Esophagus (tissue), 2 donors: Measurements from ENCODE around the gene EHBP1. TPM values are rescaled to one million over a fixed set of nuclear protein-coding genes. Genes with fewer than 3 reads are reported as not detected.

Experiments
- H3K27ac ChIP-seq, 2 donors: one replicate each; pipeline ENCODE4 v1.5.1; 2013; ENCODE audit warnings: low read depth in 2 of 2, mild to moderate bottlenecking in 2 of 2, inconsistent platforms in 1 of 2, low read length in 1 of 2, moderate library complexity in 1 of 2
- H3K27me3 ChIP-seq, 2 donors: one replicate each; pipeline ENCODE4 v1.6.1; 2013; ENCODE audit warnings: low read length in 2 of 2, control low read depth in 1 of 2, mild to moderate bottlenecking in 1 of 2; ENCODE audit not compliant: insufficient read depth in 2 of 2, control insufficient read depth in 1 of 2
- H3K36me3 ChIP-seq, 2 donors: one replicate each; pipeline ENCODE4 v1.6.1; 2013; ENCODE audit warnings: low read length in 1 of 2; ENCODE audit not compliant: control insufficient read depth in 2 of 2, insufficient read depth in 2 of 2
- H3K4me1 ChIP-seq, 2 donors: one replicate each; pipeline ENCODE4 v1.6.1; 2013; ENCODE audit warnings: low read length in 1 of 2; ENCODE audit not compliant: control insufficient read depth in 2 of 2, insufficient read depth in 2 of 2
- H3K4me3 ChIP-seq, 2 donors: one replicate each; pipeline ENCODE4 v1.5.1; 2013; ENCODE audit warnings: low read length in 2 of 2, mild to moderate bottlenecking in 2 of 2, low read depth in 1 of 2, moderate library complexity in 1 of 2
- H3K9me3 ChIP-seq, 2 donors: one replicate each; pipeline ENCODE4 v1.6.1; 2013; ENCODE audit warnings: mild to moderate bottlenecking in 2 of 2, low read depth in 1 of 2, low read length in 1 of 2, moderate library complexity in 1 of 2; ENCODE audit not compliant: control insufficient read depth in 2 of 2, insufficient read depth in 1 of 2
- WGBS, 2 donors: extraction: QIAGEN DNeasy Blood & Tissue Kit; methylation state at CpG; one replicate each; pipeline ENCODE4 v1.1.7; 2013; 5-methylcytosine and 5-hydroxymethylcytosine counted together
- polyA plus RNA-seq, 2 donors: library from polyadenylated mRNA; stranded (reverse); fragments of 200-250 nt; gene quantifications; one replicate each; pipeline ENCODE4 v1.2.3, GENCODE V29; 2013
- donor health status: healthy with polysubstance abuse.
- donor health status: Bipolar disorder and iron deficiency.

The EHBP1 gene
- polyA plus RNA-seq, 2 donors, result 14.1 to 28.9 TPM

DNA sequence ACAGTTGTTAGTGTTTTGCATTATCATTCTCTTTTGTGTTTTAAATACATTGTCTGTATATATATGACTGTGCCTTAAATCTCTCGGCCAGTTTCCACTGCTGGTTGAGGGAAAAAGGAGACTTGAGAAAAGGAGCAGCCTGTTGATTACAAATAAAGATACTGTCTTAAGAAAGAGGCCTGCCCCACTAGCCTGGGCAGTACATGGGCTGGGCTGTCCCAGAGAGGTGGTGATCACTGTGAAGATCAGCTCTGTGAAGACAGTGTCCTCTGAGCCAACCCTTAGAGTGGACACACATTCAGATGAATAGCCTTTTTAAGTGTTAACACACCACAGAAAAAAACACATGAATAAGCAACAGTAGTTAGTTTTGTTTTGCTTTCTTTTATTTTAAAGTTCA is 335.1 kb downstream of the EHBP1 start:
- WGBS, 2 donors, result 98 to 100% methylated on average over 1 of the region's 1 CpG
- Histone ChIP-seq H3K36me3 (no peaks in the 10 kb centered on the region), H3K9me3 (no peaks in the 10 kb centered on the region), H3K27me3 (peaks cover 0 to 3% of the 10 kb centered on the region in 2 donors), H3K4me3 (no peak overlapping the region), H3K27ac (no peak overlapping the region), H3K4me1 (no peaks in the 10 kb centered on the region)

- H3K4me1 ChIP-seq, result no peaks in the 10 kb centered on the region
Measured at GRCh38 chr2:63041592-63041991, 336.1 kb downstream of the EHBP1 start.

GRCh38 chr2:63044362-63045327 is 339.1 kb downstream of the EHBP1 start:
- peaks cover 0 to 15% of the 10 kb centered on the region in 2 donors for H3K27me3 ChIP-seq
- WGBS, 2 donors, result 96 to 97% methylated on average over 36 of the region's 36 CpGs

More at GRCh38 chr2:63041592-63041991, 336.1 kb downstream of the EHBP1 start:
- Histone ChIP-seq H3K27ac (no peak overlapping the region), H3K9me3 (no peaks in the 10 kb centered on the region), H3K27me3 (peaks cover 0 to 5% of the 10 kb centered on the region in 2 donors), H3K36me3 (no peaks in the 10 kb centered on the region), H3K4me3 (no peak overlapping the region)
- WGBS, 2 donors, result 97 to 100% methylated on average over 1 of the region's 1 CpG

DNA sequence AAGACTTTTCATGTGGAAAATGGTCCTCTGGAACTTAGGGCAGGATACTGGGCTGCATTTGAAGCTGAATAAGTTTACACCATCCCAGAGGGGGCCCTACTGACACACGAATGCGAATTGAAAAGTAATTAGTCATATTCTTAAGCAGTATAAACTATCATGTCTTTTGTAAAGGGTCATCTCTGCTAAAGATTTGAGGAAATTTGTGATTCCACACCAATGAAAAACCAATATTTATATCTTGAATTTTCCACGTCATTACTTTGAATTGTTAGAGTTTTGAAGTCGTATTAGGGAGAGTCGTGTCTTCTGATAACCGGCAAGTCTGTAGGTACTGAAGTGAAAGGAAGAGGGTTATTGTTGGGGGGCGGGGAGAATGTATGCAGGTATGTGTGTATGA is 341.0 kb downstream of the EHBP1 start:
- 95 to 96% methylated on average over 7 of the region's 7 CpGs for WGBS, 2 donors
- Histone ChIP-seq H3K27me3 (peaks cover 0 to 15% of the 10 kb centered on the region in 2 donors), H3K9me3 (peaks cover 0 to 4% of the 10 kb centered on the region in 2 donors), H3K36me3 (no peaks in the 10 kb centered on the region), H3K4me3 (no peak overlapping the region), H3K27ac (no peak overlapping the region), H3K4me1 (peaks cover 5 to 7% of the 10 kb centered on the region in 2 donors)

More at GRCh38 chr2:63044362-63045327, 339.1 kb downstream of the EHBP1 start:
- Histone ChIP-seq H3K27ac (no peak overlapping the region), H3K36me3 (no peaks in the 10 kb centered on the region), H3K4me1 (peaks cover 5 to 7% of the 10 kb centered on the region in 2 donors), H3K4me3 (no peak overlapping the region), H3K9me3 (peaks cover 0 to 4% of the 10 kb centered on the region in 2 donors)

DNA sequence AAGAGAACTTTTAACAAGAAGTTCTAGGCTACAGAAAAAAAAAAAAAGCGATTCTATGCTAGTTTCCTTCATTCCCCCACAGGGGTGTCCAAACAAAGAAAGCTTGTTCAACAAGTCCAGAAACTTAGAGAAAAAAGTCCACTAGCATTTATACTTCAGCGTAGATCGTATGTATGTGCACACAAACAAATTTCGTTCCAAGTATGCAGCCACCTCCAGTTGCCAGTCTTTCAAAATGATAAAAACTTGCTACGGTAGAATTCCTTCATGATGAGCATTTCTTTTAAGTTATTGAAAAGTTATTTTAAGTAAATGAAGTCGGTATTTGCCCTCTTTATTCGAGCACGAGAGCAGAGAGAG is 341.4 kb downstream of the EHBP1 start:
- peaks cover 0 to 15% of the 10 kb centered on the region in 2 donors for H3K27me3 ChIP-seq
- H3K9me3 ChIP-seq, result peaks cover 0 to 8% of the 10 kb centered on the region in 2 donors
- no peak overlapping the region for H3K27ac ChIP-seq
- WGBS, 2 donors, result 75 to 84% methylated on average over 8 of the region's 8 CpGs
- no peaks in the 10 kb centered on the region for H3K36me3 ChIP-seq
- no peak overlapping the region for H3K4me3 ChIP-seq
- peaks cover 5 to 7% of the 10 kb centered on the region in 2 donors for H3K4me1 ChIP-seq

DNA sequence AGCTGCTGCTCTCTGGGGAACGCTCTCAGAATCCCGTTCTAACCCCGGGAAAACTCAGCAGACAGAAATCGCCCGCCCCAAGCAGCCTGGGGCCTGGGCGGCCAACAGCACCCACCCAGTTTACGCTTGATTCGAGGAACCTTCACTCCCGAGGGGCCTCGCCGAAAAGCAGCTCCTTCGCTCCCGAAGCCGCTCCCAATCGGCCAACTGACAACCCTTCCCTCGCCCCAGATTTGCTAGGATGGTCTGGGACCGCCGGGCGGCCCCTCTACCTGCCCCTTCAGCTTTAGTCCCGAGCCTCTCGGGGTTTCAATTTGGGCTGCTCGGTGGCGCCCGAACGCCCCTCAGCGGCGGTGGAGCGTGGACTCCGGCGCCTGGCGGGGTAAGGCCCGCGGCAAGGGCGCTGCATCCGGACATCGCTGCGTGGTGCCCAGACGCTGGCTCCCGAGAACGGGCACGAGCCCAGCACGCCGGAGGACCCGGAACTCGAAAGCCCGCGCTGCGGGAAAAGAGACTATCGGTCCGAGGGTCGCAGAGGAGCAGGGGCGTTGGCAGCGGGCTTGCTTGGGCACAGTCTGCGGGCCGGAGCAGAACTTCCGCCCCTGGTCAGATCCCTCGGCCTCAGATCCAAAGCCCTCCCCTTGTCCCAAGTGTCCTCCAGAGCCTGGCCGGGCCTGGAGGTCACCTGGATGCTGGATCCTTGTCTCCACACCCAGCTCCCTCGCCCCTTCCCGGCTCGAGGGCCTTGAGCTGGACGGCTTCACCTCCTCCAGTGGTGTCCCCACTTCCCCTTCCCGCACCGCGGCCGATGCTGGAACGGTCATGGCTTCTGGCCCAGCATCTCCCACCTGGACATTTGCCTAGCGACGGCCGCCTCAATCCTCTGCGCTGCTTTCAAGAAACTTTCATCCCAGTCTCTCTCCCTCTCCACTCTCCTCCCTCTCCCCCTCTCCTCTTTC is 342.1 kb downstream of the EHBP1 start:
- Histone ChIP-seq H3K27me3 (peaks cover 0 to 15% of the 10 kb centered on the region in 2 donors), H3K4me3 (peak overlapping the region in 1 of 2 donors; percentile 5), H3K27ac (no peak overlapping the region), H3K4me1 (peaks cover 5 to 7% of the 10 kb centered on the region in 2 donors), H3K9me3 (peaks cover 0 to 9% of the 10 kb centered on the region in 2 donors), H3K36me3 (no peaks in the 10 kb centered on the region)
- WGBS, 2 donors, result 44 to 46% methylated on average over 71 of the region's 71 CpGs

DNA sequence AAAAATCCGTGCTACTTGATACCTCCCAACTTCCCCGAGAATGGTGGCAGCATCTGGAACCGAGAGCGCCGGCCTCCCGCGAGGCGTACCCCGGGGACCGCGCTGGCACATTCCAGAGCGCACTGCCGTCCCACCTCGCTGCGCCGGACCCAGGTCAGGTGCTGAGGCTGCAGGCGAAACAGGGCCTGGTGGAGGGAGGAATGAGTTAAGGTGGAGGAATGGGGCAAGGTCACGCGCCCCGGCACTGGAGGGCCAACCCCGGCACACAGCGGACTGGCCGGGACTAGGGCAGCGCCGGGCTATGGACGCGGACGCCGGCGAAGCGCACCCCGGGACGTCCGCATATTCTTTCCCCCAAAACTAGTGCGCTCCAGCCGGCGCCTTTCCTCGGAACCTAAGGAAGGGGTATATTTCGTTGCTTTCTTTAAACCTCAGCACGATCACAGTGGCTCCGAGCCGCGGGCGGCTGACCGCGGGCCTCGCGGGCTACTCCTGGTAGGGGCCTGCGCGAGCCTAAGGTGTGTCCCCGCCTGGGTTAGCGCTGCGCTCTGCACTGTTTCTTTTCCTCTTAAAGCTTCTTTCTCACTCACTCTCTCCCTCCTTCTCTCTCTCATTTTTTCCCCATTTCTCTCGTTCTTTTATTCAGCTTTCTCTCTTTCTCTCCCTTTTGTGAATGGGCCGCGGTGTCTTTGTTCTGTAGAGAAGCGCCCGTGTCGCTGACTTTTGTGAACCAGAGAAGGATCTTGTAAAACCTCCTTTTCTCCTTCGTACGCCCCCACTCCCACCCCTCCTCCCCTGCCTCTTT is 343.1 kb downstream of the EHBP1 start:
- Histone ChIP-seq H3K36me3 (no peaks in the 10 kb centered on the region), H3K27ac (no peak overlapping the region), H3K4me3 (peak overlapping the region; percentile 29 to 68), H3K27me3 (peaks cover 0 to 18% of the 10 kb centered on the region in 2 donors), H3K4me1 (peaks cover 5 to 7% of the 10 kb centered on the region in 2 donors), H3K9me3 (peaks cover 0 to 9% of the 10 kb centered on the region in 2 donors)
- 13 to 15% methylated on average over 51 to 61 of the region's 61 CpGs for WGBS, 2 donors

- peaks cover 0 to 25% of the 10 kb centered on the region in 2 donors for H3K27me3 ChIP-seq
- H3K4me1 ChIP-seq, result peaks cover 7% of the 10 kb centered on the region in 2 donors
- no peaks in the 10 kb centered on the region for H3K36me3 ChIP-seq
- H3K4me3 ChIP-seq, result peak overlapping the region; percentile 54 to 68
- peaks cover 0 to 9% of the 10 kb centered on the region in 2 donors for H3K9me3 ChIP-seq
- H3K27ac ChIP-seq, result peak overlapping the region in 1 of 2 donors; percentile 66
- WGBS, 2 donors, result 7% methylated on average over 39 of the region's 39 CpGs
Measured at GRCh38 chr2:63049211-63049969, 343.9 kb downstream of the EHBP1 start.
